Measurements from ENCODE around the gene WDR11. TPM values are rescaled to one million over a fixed set of nuclear protein-coding genes. Genes with fewer than 3 reads are reported as not detected.
A peak's percentile ranks its signal among the peaks of the same experiment; 100 is the strongest.

WDR11 gene
- 10 to 100 TPM; 22.9 to 42.8 TPM for total RNA-seq

- Mint-ChIP-seq H3K9me3 (no peaks in the 10 kb centered on the region), H3K27ac (peak within 1 kb of the TSS; percentile 95 to 98), H3K36me3 (peaks cover 14 to 29% of the 10 kb centered on the region in 2 donors)
- ATAC-seq (peak; percentile 92 to 97), DNase-seq (ENCODE audit: low spot score in 2 of 2) (peak; percentile 71 to 81)
These were observed at the start of gene WDR11 for GRCh38 chr10:120850911-120851865. TSS of gene WDR11 (plus strand) at chr10:120851362. CDS start at chr10:120851421, 59 bp downstream.

- Mint-ChIP-seq H3K36me3 (no peaks in the 10 kb centered on the region), H3K9me3 (no peaks in the 10 kb centered on the region), H3K27ac (no peak overlapping the region)
- ATAC-seq (no peak), DNase-seq (ENCODE audit: low spot score in 2 of 2) (no peak)
These were observed 48.2 kb upstream of the WDR11 start for GRCh38 chr10:120802935-120803334.

GRCh38 chr10:120803972-120804371, 47.2 kb upstream of the WDR11 start:
- Mint-ChIP-seq H3K9me3 (no peaks in the 10 kb centered on the region), H3K27ac (no peak overlapping the region), H3K36me3 (no peaks in the 10 kb centered on the region)

GRCh38 chr10:120805014-120805812, 45.9 kb upstream of the WDR11 start:
- no peak overlapping the region for H3K27ac Mint-ChIP-seq
- ATAC-seq (no peak), DNase-seq (ENCODE audit: low spot score in 2 of 2) (no peak)
- no peaks in the 10 kb centered on the region for H3K9me3 Mint-ChIP-seq
- H3K36me3 Mint-ChIP-seq = no peaks in the 10 kb centered on the region

More at GRCh38 chr10:120803972-120804371, 47.2 kb upstream of the WDR11 start:
- no peak for DNase-seq (ENCODE audit: low spot score in 2 of 2)
- no peak for ATAC-seq

GRCh38 chr10:120806081-120806480, 45.1 kb upstream of the WDR11 start:
- Mint-ChIP-seq H3K27ac (no peak overlapping the region), H3K36me3 (no peaks in the 10 kb centered on the region), H3K9me3 (no peaks in the 10 kb centered on the region)
- DNase-seq (ENCODE audit: low spot score in 2 of 2) = no peak
- no peak for ATAC-seq

GRCh38 chr10:120810298-120810697, 40.9 kb upstream of the WDR11 start:
- DNase-seq (ENCODE audit: low spot score in 2 of 2) (no peak), ATAC-seq (no peak)
- Mint-ChIP-seq H3K9me3 (no peaks in the 10 kb centered on the region), H3K27ac (no peak overlapping the region), H3K36me3 (no peaks in the 10 kb centered on the region)

GRCh38 chr10:120813085-120813484, 38.1 kb upstream of the WDR11 start:
- no peak overlapping the region for H3K27ac Mint-ChIP-seq
- no peaks in the 10 kb centered on the region for H3K36me3 Mint-ChIP-seq
- DNase-seq (ENCODE audit: low spot score in 2 of 2) (no peak), ATAC-seq (no peak)
- H3K9me3 Mint-ChIP-seq = peaks cover 0 to 3% of the 10 kb centered on the region in 2 donors

- Mint-ChIP-seq H3K27ac (no peak overlapping the region), H3K9me3 (peaks cover 0 to 3% of the 10 kb centered on the region in 2 donors), H3K36me3 (no peaks in the 10 kb centered on the region)
- ATAC-seq (no peak), DNase-seq (ENCODE audit: low spot score in 2 of 2) (no peak)
These were observed 32.9 kb upstream of the WDR11 start for GRCh38 chr10:120818301-120818700.

GRCh38 chr10:120819366-120819765, 31.8 kb upstream of the WDR11 start:
- DNase-seq (ENCODE audit: low spot score in 2 of 2) (no peak), ATAC-seq (no peak)
- Mint-ChIP-seq H3K27ac (no peak overlapping the region), H3K9me3 (peaks cover 0 to 3% of the 10 kb centered on the region in 2 donors), H3K36me3 (no peaks in the 10 kb centered on the region)

- Mint-ChIP-seq H3K36me3 (no peaks in the 10 kb centered on the region), H3K9me3 (no peaks in the 10 kb centered on the region), H3K27ac (no peak overlapping the region)
- ATAC-seq = no peak
- DNase-seq (ENCODE audit: low spot score in 2 of 2) = no peak
These were observed 27.9 kb upstream of the WDR11 start for GRCh38 chr10:120823266-120823665.

- no peaks in the 10 kb centered on the region for H3K9me3 Mint-ChIP-seq
- DNase-seq (ENCODE audit: low spot score in 2 of 2) = peak in 1 of 2 donors; percentile 23
These were observed 26.3 kb upstream of the WDR11 start for GRCh38 chr10:120824881-120825309.

GRCh38 chr10:120825878-120826769, 25.0 kb upstream of the WDR11 start:
- H3K9me3 Mint-ChIP-seq = no peaks in the 10 kb centered on the region
- H3K36me3 Mint-ChIP-seq = no peaks in the 10 kb centered on the region
- ATAC-seq (no peak), DNase-seq (ENCODE audit: low spot score in 2 of 2) (no peak)
- no peak overlapping the region for H3K27ac Mint-ChIP-seq

More at GRCh38 chr10:120824881-120825309, 26.3 kb upstream of the WDR11 start:
- no peak for ATAC-seq
- Mint-ChIP-seq H3K27ac (no peak overlapping the region), H3K36me3 (no peaks in the 10 kb centered on the region)

GRCh38 chr10:120827251-120827875, 23.8 kb upstream of the WDR11 start:
- ATAC-seq = no peak
- no peak overlapping the region for H3K27ac Mint-ChIP-seq
- no peaks in the 10 kb centered on the region for H3K36me3 Mint-ChIP-seq
- no peaks in the 10 kb centered on the region for H3K9me3 Mint-ChIP-seq
- no peak for DNase-seq (ENCODE audit: low spot score in 2 of 2)

GRCh38 chr10:120828763-120829319, 22.3 kb upstream of the WDR11 start:
- ATAC-seq (no peak), DNase-seq (ENCODE audit: low spot score in 2 of 2) (no peak)
- H3K36me3 Mint-ChIP-seq = no peaks in the 10 kb centered on the region
- no peaks in the 10 kb centered on the region for H3K9me3 Mint-ChIP-seq
- H3K27ac Mint-ChIP-seq = no peak overlapping the region

GRCh38 chr10:120832106-120832505, 19.1 kb upstream of the WDR11 start:
- H3K9me3 Mint-ChIP-seq = no peaks in the 10 kb centered on the region
- ATAC-seq (no peak), DNase-seq (ENCODE audit: low spot score in 2 of 2) (no peak)
- H3K36me3 Mint-ChIP-seq = no peaks in the 10 kb centered on the region
- no peak overlapping the region for H3K27ac Mint-ChIP-seq
